Omental fat pad (tissue), 4 donors: ENCODE results near the gene DOCK9. TPM values are rescaled to one million over a fixed set of nuclear protein-coding genes. Genes with fewer than 3 reads are reported as not detected.
A peak's percentile ranks its signal among the peaks of the same experiment; 100 is the strongest.

ENCODE experiments used
- ATAC-seq: fragments of 150-250 bp; one replicate; pipeline ENCODE4 v1.9.1; 2016; ENCODE audit warnings: mild to moderate bottlenecking, moderate library complexity; ENCODE audit not compliant: low FRiP score
- DNase-seq: peaks from one replicate; pipeline ENCODE4 v3.0.0-alpha.2; 2019; ENCODE audit warnings: low spot score
- total RNA-seq, 4 donors: library from RNA; depleted of rRNA; stranded (reverse); fragments of >200 nt; gene quantifications; one replicate each; pipeline ENCODE4 v1.1.0, GENCODE V29; 2016
- TF ChIP-seq, protein P1 (sequence below), 3 donors: fragments of 450-650 bp; IDR thresholded peaks; one replicate each; pipeline ENCODE4 v1.5.1; 2016 to 2017; ENCODE audit warnings: antibody characterized with exemption in 3 of 3, mild to moderate bottlenecking in 3 of 3, moderate library complexity in 2 of 3

The DOCK9 gene
- total RNA-seq, 4 donors from 2014 or later, result 94.4 to 364 (median 145) TPM

DNA sequence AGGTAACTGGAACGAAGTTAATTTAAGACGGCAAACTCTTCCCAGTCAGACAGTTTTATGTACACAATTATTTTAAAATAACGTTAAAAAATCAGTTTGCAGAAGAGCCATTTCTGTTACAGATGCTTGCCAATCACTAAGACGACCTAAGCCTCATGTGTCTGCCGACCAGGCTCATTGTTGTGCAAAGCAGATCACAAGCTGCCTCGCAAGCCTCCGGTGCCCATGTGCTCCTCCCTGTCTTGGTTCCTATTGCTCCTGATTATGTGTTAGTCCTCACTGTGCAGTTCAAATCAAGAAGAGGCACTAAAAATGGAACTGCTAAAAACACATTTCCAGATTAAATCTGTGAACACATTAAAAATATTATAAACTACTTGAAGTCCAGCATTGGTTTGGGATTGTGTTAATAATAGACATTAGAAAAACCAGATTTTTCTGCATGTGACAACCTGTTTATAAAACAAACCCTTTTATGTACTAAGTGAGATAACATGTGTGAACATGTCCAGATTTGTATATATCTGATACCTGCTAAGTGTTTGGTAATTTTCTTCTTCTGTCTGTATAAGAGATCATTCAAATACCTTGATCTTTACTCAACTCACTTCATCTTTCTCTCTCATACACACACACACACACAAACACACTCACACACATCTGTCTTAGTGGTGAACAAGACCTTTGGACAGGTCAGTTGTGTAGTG lies 143.5 kb downstream of the DOCK9 start:
- TF ChIP-seq, protein P1, sequence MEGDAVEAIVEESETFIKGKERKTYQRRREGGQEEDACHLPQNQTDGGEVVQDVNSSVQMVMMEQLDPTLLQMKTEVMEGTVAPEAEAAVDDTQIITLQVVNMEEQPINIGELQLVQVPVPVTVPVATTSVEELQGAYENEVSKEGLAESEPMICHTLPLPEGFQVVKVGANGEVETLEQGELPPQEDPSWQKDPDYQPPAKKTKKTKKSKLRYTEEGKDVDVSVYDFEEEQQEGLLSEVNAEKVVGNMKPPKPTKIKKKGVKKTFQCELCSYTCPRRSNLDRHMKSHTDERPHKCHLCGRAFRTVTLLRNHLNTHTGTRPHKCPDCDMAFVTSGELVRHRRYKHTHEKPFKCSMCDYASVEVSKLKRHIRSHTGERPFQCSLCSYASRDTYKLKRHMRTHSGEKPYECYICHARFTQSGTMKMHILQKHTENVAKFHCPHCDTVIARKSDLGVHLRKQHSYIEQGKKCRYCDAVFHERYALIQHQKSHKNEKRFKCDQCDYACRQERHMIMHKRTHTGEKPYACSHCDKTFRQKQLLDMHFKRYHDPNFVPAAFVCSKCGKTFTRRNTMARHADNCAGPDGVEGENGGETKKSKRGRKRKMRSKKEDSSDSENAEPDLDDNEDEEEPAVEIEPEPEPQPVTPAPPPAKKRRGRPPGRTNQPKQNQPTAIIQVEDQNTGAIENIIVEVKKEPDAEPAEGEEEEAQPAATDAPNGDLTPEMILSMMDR (IDR thresholded peaks at IDR 0.05), result no peak
- ATAC-seq (no peak), DNase-seq (no peak)

DNA sequence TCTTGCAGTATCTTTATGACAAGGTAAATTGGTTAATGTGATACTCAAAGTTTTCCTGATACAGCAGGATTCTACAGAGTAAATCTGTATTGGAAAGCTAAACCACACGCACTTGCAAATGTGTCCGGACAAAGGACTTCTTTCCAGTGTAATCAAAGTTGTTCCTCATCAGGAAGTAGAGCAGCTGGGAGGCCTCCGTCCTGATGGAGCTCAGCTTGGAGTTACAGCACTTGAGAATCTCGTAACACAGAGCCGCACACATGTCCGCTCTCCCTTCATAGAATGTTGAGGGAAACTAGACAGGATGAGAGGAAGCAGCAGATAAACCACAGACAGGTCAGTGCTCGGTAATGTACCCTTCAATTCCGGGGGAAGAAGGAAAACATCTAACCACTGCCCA lies 146.6 kb downstream of the DOCK9 start:
- no peak for ATAC-seq
- TF ChIP-seq, protein P1 (IDR thresholded peaks at IDR 0.05), result no peak
- DNase-seq, result no peak

GRCh38 chr13:98829541-98829940 lies 148.3 kb downstream of the DOCK9 start:
- ATAC-seq (no peak), DNase-seq (no peak)
- TF ChIP-seq, protein P1 (IDR thresholded peaks at IDR 0.05), result no peak

- ATAC-seq, result no peak
- TF ChIP-seq, protein P1 (IDR thresholded peaks at IDR 0.05), result no peak
- DNase-seq, result no peak
These were observed 149.2 kb downstream of the DOCK9 start for GRCh38 chr13:98828614-98829013.

DNA sequence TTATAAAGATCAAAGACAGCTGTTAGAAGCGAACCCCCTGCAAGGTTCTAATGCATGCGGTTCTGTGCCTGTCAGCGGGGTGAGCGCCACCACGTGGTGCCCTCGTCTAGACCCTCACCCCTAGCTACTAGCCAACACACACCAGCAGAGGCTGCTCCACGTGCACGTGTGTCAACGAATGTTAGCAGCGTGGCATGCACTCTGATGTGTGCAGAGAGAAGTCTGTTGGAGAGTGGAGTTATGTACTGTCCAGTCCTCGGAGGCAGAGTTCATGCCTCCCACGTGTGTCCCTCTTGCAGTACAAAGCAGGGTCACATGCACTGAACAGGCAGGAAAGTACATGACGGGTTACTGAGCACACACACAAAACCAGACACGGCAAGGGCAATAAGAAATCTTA lies 150.4 kb downstream of the DOCK9 start:
- DNase-seq, result no peak
- TF ChIP-seq, protein P1 (IDR thresholded peaks at IDR 0.05), result no peak
- peak; percentile 14 for ATAC-seq

DNA sequence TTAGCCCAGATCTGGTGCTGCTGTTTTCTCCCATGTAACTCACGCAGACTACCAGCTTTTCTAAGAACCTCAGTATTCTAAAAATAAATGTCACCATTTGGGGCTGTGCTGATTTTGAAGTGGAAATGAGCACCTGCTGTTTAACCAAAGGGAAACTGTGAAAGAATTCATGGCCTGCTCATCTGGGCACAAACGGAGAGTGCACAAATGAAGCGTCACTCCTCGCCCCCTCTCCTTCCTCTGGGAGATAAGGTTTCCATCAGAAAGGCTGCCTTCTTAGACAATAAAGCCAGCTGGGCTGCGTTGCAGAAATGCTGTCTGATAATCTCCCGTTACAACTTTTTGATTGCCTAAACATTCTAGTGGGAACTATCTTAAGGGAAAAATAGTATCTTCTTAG lies 151.7 kb downstream of the DOCK9 start:
- TF ChIP-seq, protein P1 (IDR thresholded peaks at IDR 0.05), result no peak
- no peak for DNase-seq
- no peak for ATAC-seq

- no peak for ATAC-seq
- DNase-seq, result no peak
These were observed 152.2 kb downstream of the DOCK9 start for GRCh38 chr13:98825659-98826058.

More at GRCh38 chr13:98825659-98826058, 152.2 kb downstream of the DOCK9 start:
- TF ChIP-seq, protein P1 (IDR thresholded peaks at IDR 0.05), result no peak
